K562 (cell line): ENCODE measurements around the gene DDX18. TPM values are rescaled to one million over a fixed set of nuclear protein-coding genes. Genes with fewer than 3 reads are reported as not detected.

Source experiments
- DNMT1 ChIP-seq: fragments of 450-650 bp; IDR thresholded peaks from 2 replicates; pipeline ENCODE4 v1.6.1; 2016; ENCODE audit warnings: antibody characterized with exemption, mild to moderate bottlenecking
- E2F4 ChIP-seq: sonication (generic); formaldehyde crosslinking; IDR thresholded peaks from 2 replicates; pipeline ENCODE4 v1.8.0; 2022; ENCODE audit warnings: mild to moderate bottlenecking, low read depth, missing genetic modification reagents
- GABPB2 ChIP-seq: fragments of 250-450 bp; sonication (Bioruptor Pico); conservative IDR thresholded peaks from 2 replicates; pipeline ENCODE4 v1.5.1; 2021; ENCODE audit warnings: mild to moderate bottlenecking
- HSF4 ChIP-seq: fragments of 250-450 bp; sonication (Bioruptor Pico); IDR thresholded peaks from 2 replicates; pipeline ENCODE4 v2.1.2; 2022; ENCODE audit warnings: mild to moderate bottlenecking, moderate library complexity, borderline replicate concordance
- LCOR ChIP-seq: sonication (generic); formaldehyde crosslinking; IDR thresholded peaks from 2 replicates; pipeline ENCODE4 v1.8.0; 2022; ENCODE audit warnings: mild to moderate bottlenecking, missing genetic modification reagents
- MYBL2 ChIP-seq, 2 experiments: fragments of 450-650 bp in 1 of 2; sonication (generic) in 1 of 2; formaldehyde crosslinking in 1 of 2; IDR thresholded peaks; 2 replicates each; pipeline versions ENCODE4 v1.6.1 to v1.8.1; 2017 to 2022; ENCODE audit warnings: borderline replicate concordance in 1 of 2, inconsistent platforms in 1 of 2, low read depth in 1 of 2, mild to moderate bottlenecking in 1 of 2, missing genetic modification reagents in 1 of 2, moderate library complexity in 1 of 2
- PHB2 ChIP-seq: fragments of 450-650 bp; IDR thresholded peaks from 2 replicates; pipeline ENCODE4 v1.6.1; 2017; ENCODE audit warnings: low read depth
- POLR2A ChIP-seq: fragments of 450-650 bp; conservative IDR thresholded peaks from 2 replicates; pipeline ENCODE4 v1.6.1; 2016
- PYGO2 ChIP-seq: fragments of 450-650 bp; IDR thresholded peaks from 2 replicates; pipeline ENCODE4 v1.6.1; 2016; ENCODE audit warnings: mild to moderate bottlenecking, missing genetic modification characterization, moderate library complexity, missing compliant biosample characterization
- SP1 ChIP-seq: sonication (generic); formaldehyde crosslinking; IDR thresholded peaks from 2 replicates; pipeline ENCODE4 v1.8.1; 2022; ENCODE audit warnings: mild to moderate bottlenecking, missing genetic modification reagents
- TFAP4 ChIP-seq: sonication (generic); formaldehyde crosslinking; IDR thresholded peaks from 2 replicates; pipeline ENCODE4 v1.8.0; 2022; ENCODE audit warnings: missing genetic modification reagents, mild to moderate bottlenecking, moderate library complexity, borderline replicate concordance
- ZNF57 ChIP-seq: fragments of 450-650 bp; formaldehyde crosslinking; IDR thresholded peaks from 2 replicates; pipeline ENCODE4 v1.4.0; 2020; ENCODE audit warnings: mild to moderate bottlenecking, moderate library complexity
- polyA plus RNA-seq, 8 experiments: library from polyadenylated mRNA; depleted of rRNA in 4 of 8; stranded (reverse) in 5 of 8; unstranded in 3 of 8; fragments of >200 nt; fragmentation: Nextera tagmentation in 2 of 8; fragmentation: Illumina TruSeq in 1 of 8; extraction: Ambion mirVana in 2 of 8; extraction: Trizol in 1 of 8; gene quantifications; 2 replicates each; pipeline versions ENCODE4 v1.2.1 to v1.2.3, GENCODE V29; 2011 to 2014; ENCODE audit warnings: inconsistent platforms in 1 of 8, missing spikeins in 1 of 8
- total RNA-seq, 7 experiments: library from RNA; depleted of rRNA in 6 of 7; stranded (reverse); fragments of >200 nt in 6 of 7; fragmentation: Illumina TruSeq in 2 of 7; extraction: Trizol in 2 of 7; gene quantifications; 2 replicates each; pipeline versions ENCODE4 v1.2.1 to v1.2.3, GENCODE V29; 2011 to 2021; ENCODE audit warnings: low replicate concordance in 1 of 7
- TF ChIP-seq, protein P1 (sequence below), 2 experiments: fragments of 450-650 bp; formaldehyde crosslinking in 1 of 2; IDR thresholded peaks; 2 replicates each; pipeline versions ENCODE4 v1.4.0 to v1.6.1; 2014 to 2020; ENCODE audit warnings: mild to moderate bottlenecking in 2 of 2, borderline replicate concordance in 1 of 2, low read depth in 1 of 2

The DDX18 gene
- total and polyA plus RNA-seq, 9 of the 15 experiments (the other 6 are each of a cell fraction or from before 2014, with no cell fraction given), result 67.9 to 156 (median 116) TPM

GRCh38 chr2:117832905-117833613 is 18.6 kb downstream of the DDX18 start (continued):
- TF ChIP-seq PYGO2 (tag) (no peak), GABPB2 (no peak), POLR2A (peak; percentile 54; the same call in 1 of the 2 replicates), E2F4 (CRISPR knock-in tag) (no peak), ZNF57 (CRISPR knock-in tag) (no peak), MYBL2 (IDR thresholded peaks at IDR 0.05; ENCODE audit: low read depth) (no peak), MYBL2 (CRISPR knock-in tag; IDR thresholded peaks at IDR 0.05; ENCODE audit: borderline replicate concordance) (no peak), SP1 (no peak), TFAP4 (CRISPR knock-in tag) (no peak), LCOR (CRISPR knock-in tag) (no peak), HSF4 (CRISPR knock-in tag) (no peak), PHB2 (no peak), DNMT1 (no peak)
- TF ChIP-seq, protein P1, sequence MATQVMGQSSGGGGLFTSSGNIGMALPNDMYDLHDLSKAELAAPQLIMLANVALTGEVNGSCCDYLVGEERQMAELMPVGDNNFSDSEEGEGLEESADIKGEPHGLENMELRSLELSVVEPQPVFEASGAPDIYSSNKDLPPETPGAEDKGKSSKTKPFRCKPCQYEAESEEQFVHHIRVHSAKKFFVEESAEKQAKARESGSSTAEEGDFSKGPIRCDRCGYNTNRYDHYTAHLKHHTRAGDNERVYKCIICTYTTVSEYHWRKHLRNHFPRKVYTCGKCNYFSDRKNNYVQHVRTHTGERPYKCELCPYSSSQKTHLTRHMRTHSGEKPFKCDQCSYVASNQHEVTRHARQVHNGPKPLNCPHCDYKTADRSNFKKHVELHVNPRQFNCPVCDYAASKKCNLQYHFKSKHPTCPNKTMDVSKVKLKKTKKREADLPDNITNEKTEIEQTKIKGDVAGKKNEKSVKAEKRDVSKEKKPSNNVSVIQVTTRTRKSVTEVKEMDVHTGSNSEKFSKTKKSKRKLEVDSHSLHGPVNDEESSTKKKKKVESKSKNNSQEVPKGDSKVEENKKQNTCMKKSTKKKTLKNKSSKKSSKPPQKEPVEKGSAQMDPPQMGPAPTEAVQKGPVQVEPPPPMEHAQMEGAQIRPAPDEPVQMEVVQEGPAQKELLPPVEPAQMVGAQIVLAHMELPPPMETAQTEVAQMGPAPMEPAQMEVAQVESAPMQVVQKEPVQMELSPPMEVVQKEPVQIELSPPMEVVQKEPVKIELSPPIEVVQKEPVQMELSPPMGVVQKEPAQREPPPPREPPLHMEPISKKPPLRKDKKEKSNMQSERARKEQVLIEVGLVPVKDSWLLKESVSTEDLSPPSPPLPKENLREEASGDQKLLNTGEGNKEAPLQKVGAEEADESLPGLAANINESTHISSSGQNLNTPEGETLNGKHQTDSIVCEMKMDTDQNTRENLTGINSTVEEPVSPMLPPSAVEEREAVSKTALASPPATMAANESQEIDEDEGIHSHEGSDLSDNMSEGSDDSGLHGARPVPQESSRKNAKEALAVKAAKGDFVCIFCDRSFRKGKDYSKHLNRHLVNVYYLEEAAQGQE (IDR thresholded peaks at IDR 0.05; ENCODE audit: borderline replicate concordance), result peak; percentile 96
- TF ChIP-seq, protein P1 (CRISPR knock-in tag; IDR thresholded peaks at IDR 0.05; ENCODE audit: low read depth), result peak; percentile 85
